Measurements from ENCODE around the gene MAML2. TPM values are rescaled to one million over a fixed set of nuclear protein-coding genes. Genes with fewer than 3 reads are reported as not detected.

MAML2 gene
- total RNA-seq, 2 experiments from 2014 or later = 23.9 to 37.1 TPM

- Mint-ChIP-seq H3K4me1 (no peaks in the 10 kb centered on the region), H3K27me3 (no peaks in the 10 kb centered on the region), H3K9me3 (ENCODE audit: low read depth) (peaks cover 2% of the 10 kb centered on the region), H3K27ac (no peak overlapping the region), H3K4me3 (no peak overlapping the region), H3K36me3 (ENCODE audit: low read depth) (no peaks in the 10 kb centered on the region)
- ATAC-seq (no peak), DNase-seq (no peak)
- intact Hi-C loops (cut with DNase I, micrococcal nuclease) = no loop called here
- POLR2A ChIA-PET = no interaction called here
- CTCF ChIA-PET = no interaction called here
These were observed 405.6 kb downstream of the MAML2 start for GRCh38 chr11:95937358-95937757.

- no peak for ATAC-seq
- Mint-ChIP-seq H3K36me3 (ENCODE audit: low read depth) (no peaks in the 10 kb centered on the region), H3K9me3 (ENCODE audit: low read depth) (peaks cover 9% of the 10 kb centered on the region), H3K4me1 (no peaks in the 10 kb centered on the region), H3K27me3 (no peaks in the 10 kb centered on the region), H3K4me3 (no peak overlapping the region), H3K27ac (no peak overlapping the region)
- DNase-seq = no peak
- intact Hi-C loops (cut with DNase I, micrococcal nuclease) = no loop called here
- ChIA-PET POLR2A (no interaction called here), CTCF (interaction anchor here (1.1 kb wide), 1 partner anchor 11 kb away, joined by 3 read pairs; no protein-coding TSS in a partner anchor)
These were observed 409.4 kb downstream of the MAML2 start for GRCh38 chr11:95933594-95933993.

GRCh38 chr11:95931916-95932315 is 411.1 kb downstream of the MAML2 start:
- no peaks in the 10 kb centered on the region for H3K36me3 Mint-ChIP-seq (ENCODE audit: low read depth)
- POLR2A ChIA-PET = no interaction called here
- DNase-seq (no peak), ATAC-seq (no peak)
- intact Hi-C loops (cut with DNase I, micrococcal nuclease) = no loop called here
- no peak overlapping the region for H3K27ac Mint-ChIP-seq
- H3K9me3 Mint-ChIP-seq (ENCODE audit: low read depth) = peaks cover 9% of the 10 kb centered on the region
- no peaks in the 10 kb centered on the region for H3K27me3 Mint-ChIP-seq
- no peak overlapping the region for H3K4me3 Mint-ChIP-seq
- CTCF ChIA-PET = interaction anchor here (1.3 kb wide), 1 partner anchor 19 kb away, joined by 3 read pairs; no protein-coding TSS in a partner anchor
- H3K4me1 Mint-ChIP-seq = no peaks in the 10 kb centered on the region

GRCh38 chr11:95930948-95931347 is 412.0 kb downstream of the MAML2 start:
- H3K4me1 Mint-ChIP-seq = no peaks in the 10 kb centered on the region
- H3K27ac Mint-ChIP-seq = no peak overlapping the region
- DNase-seq (no peak), ATAC-seq (no peak)
- ChIA-PET CTCF (interaction anchor here (1.3 kb wide), 1 partner anchor 20 kb away, joined by 3 read pairs; no protein-coding TSS in a partner anchor), POLR2A (no interaction called here)
- peaks cover 8% of the 10 kb centered on the region for H3K9me3 Mint-ChIP-seq (ENCODE audit: low read depth)
- H3K27me3 Mint-ChIP-seq = no peaks in the 10 kb centered on the region
- H3K4me3 Mint-ChIP-seq = no peak overlapping the region
- intact Hi-C loops (cut with DNase I, micrococcal nuclease) = no loop called here
- no peaks in the 10 kb centered on the region for H3K36me3 Mint-ChIP-seq (ENCODE audit: low read depth)

- POLR2A ChIA-PET = no interaction called here
- Mint-ChIP-seq H3K27me3 (no peaks in the 10 kb centered on the region), H3K9me3 (ENCODE audit: low read depth) (peaks cover 8% of the 10 kb centered on the region), H3K27ac (no peak overlapping the region), H3K36me3 (ENCODE audit: low read depth) (no peaks in the 10 kb centered on the region), H3K4me1 (peaks cover 22% of the 10 kb centered on the region), H3K4me3 (no peak overlapping the region)
- ATAC-seq (no peak), DNase-seq (no peak)
- CTCF ChIA-PET = no interaction called here
- intact Hi-C loops (cut with DNase I, micrococcal nuclease) = loop anchor here in 1 of 2 experiments (10.0 kb wide), 1 partner anchor 138 kb away; no protein-coding TSS in a partner anchor
These were observed 416.3 kb downstream of the MAML2 start for GRCh38 chr11:95926726-95927125.

Small RNA genes within 50 kb of the gene (microRNA-seq; reads per million reads assigned to microRNA genes)
- gene MIR1260B (ENCODE audit: borderline replicate concordance) = not detected

Other genes with a start within 250 kb of the MAML2 start
- gene CCDC82, start 46.7 kb upstream of the MAML2 start, total RNA-seq = 10 to 100 TPM; 32.1 to 38.3 TPM
- 10 to 100 TPM; 12.9 to 15.7 TPM for gene JRKL, start 46.8 kb upstream of the MAML2 start, total RNA-seq

Data from activated CD4-positive, alpha-beta T cell treated with anti-CD3 and anti-CD28 coated beads for 36 hours (primary cell).